Endothelial cell of umbilical vein (primary cell): ENCODE data around the gene TRMT6. TPM values are rescaled to one million over a fixed set of nuclear protein-coding genes. Genes with fewer than 3 reads are reported as not detected.

ENCODE experiments used
- BruUV-seq: library from RNA; stranded (reverse); fragments of 400-500 nt; replicated peaks from 2 replicates; lab custom pipeline; 2021; lab: Mats Ljungman, UMichigan
- CTCF ChIA-PET: fragments of 300-600, 350-600 bp; sonication (Branson Sonifier 250); formaldehyde crosslinking; loops from one replicate; lab custom pipeline; 2021; ENCODE audit warnings: antibody characterized with exemption, inconsistent platforms; lab: Charles Lee
- POLR2A ChIA-PET: fragments of 300-600, 350-600 bp; sonication (Branson Sonifier 250); formaldehyde crosslinking; loops from one replicate; lab custom pipeline; 2021; ENCODE audit warnings: antibody characterized with exemption, inconsistent platforms; lab: Charles Lee
- DNase-seq: peaks from one replicate; pipeline ENCODE4 v3.0.0-alpha.2; 2011; ENCODE audit warnings: low read depth, low spot score
- FAIRE-seq: peaks from 2 replicates; lab custom pipeline; 2011; peaks lifted over from hg19 to GRCh38; lab: Jason Lieb, UNC
- H2AFZ ChIP-seq: 2 replicates; pipeline ENCODE4 v1.6.0; 2012; ENCODE audit warnings: low read depth, low read length, control low read depth, inconsistent platforms
- H3K27ac ChIP-seq: 2 replicates; pipeline ENCODE4 v1.5.1; 2011; ENCODE audit warnings: low read depth, mild to moderate bottlenecking, control low read depth, low read length, moderate library complexity; ENCODE audit not compliant: insufficient read depth
- H3K27me3 ChIP-seq, 2 experiments: 2 replicates each; pipeline versions ENCODE4 v1.6.0 to v1.6.1; 2011; ENCODE audit warnings: low read length in 2 of 2, mixed read lengths in 1 of 2; ENCODE audit not compliant: control insufficient read depth in 2 of 2, insufficient read depth in 2 of 2
- H3K36me3 ChIP-seq, 2 experiments: 2 replicates in 1 of 2; 3 replicates in 1 of 2; pipeline ENCODE4 v1.5.1; 2011; ENCODE audit warnings: low read length in 2 of 2, mild to moderate bottlenecking in 1 of 2, moderate library complexity in 1 of 2; ENCODE audit not compliant: control insufficient read depth in 2 of 2, insufficient read depth in 2 of 2; ENCODE audit errors: extremely low read depth in 1 of 2
- H3K4me1 ChIP-seq: 3 replicates; pipeline ENCODE4 v1.5.1; 2011; ENCODE audit warnings: mild to moderate bottlenecking, low read length; ENCODE audit not compliant: control insufficient read depth, insufficient read depth; ENCODE audit errors: extremely low read depth
- H3K4me2 ChIP-seq: 2 replicates; pipeline ENCODE4 v1.6.1; 2011; ENCODE audit warnings: low read length, control low read depth, mixed read lengths; ENCODE audit not compliant: insufficient read depth
- H3K4me3 ChIP-seq, 3 experiments: fragments of 200-600 bp in 1 of 3; sonication (generic), shearing (Covaris generic) in 1 of 3; replicated peaks in 1 of 3; 2 replicates each; pipeline ENCODE4 v1.5.1; 2011 to 2016; ENCODE audit warnings: control low read depth in 3 of 3, low read length in 3 of 3, mild to moderate bottlenecking in 2 of 3, inconsistent platforms in 1 of 3, low read depth in 1 of 3, moderate library complexity in 1 of 3; ENCODE audit not compliant: insufficient read depth in 1 of 3
- H3K79me2 ChIP-seq: 2 replicates; pipeline ENCODE4 v1.6.0; 2012; ENCODE audit warnings: low read length, inconsistent platforms; ENCODE audit not compliant: control insufficient read depth, insufficient read depth
- H3K9ac ChIP-seq: replicated peaks from 2 replicates; pipeline ENCODE3; 2011; ENCODE audit warnings: low read length, control low read depth; ENCODE audit not compliant: insufficient read depth; ENCODE audit errors: extremely low read depth
- H3K9me1 ChIP-seq: replicated peaks from 3 replicates; pipeline ENCODE4 v1.6.0; 2011; ENCODE audit warnings: mild to moderate bottlenecking, low read length; ENCODE audit not compliant: control insufficient read depth, insufficient read depth; ENCODE audit errors: extremely low read depth
- H3K9me3 ChIP-seq: replicated peaks from 2 replicates; pipeline ENCODE4 v1.5.1; 2012; ENCODE audit warnings: low read length, inconsistent platforms; ENCODE audit not compliant: control insufficient read depth, insufficient read depth
- H4K20me1 ChIP-seq: replicated peaks from 2 replicates; pipeline ENCODE3; 2011; ENCODE audit warnings: mild to moderate bottlenecking, low read length; ENCODE audit not compliant: control insufficient read depth, insufficient read depth; ENCODE audit errors: extremely low read depth
- EZH2 ChIP-seq: IDR thresholded peaks from 2 replicates; pipeline ENCODE4 v1.6.1; 2012; ENCODE audit warnings: borderline replicate concordance, low read depth, mild to moderate bottlenecking, moderate library complexity, low read length, inconsistent platforms; ENCODE audit not compliant: severe bottlenecking
- FOS ChIP-seq: IDR thresholded peaks from 2 replicates; pipeline ENCODE4 v1.6.1; 2011; ENCODE audit warnings: mild to moderate bottlenecking, low read length, moderate library complexity, borderline replicate concordance; ENCODE audit not compliant: insufficient read depth
- GATA2 ChIP-seq: IDR thresholded peaks from 2 replicates; pipeline ENCODE4 v1.7.0; 2011; ENCODE audit warnings: low read depth, mild to moderate bottlenecking, moderate library complexity, mixed read lengths, low read length; ENCODE audit not compliant: insufficient read length, insufficient read depth
- JUN ChIP-seq: IDR thresholded peaks from 2 replicates; pipeline ENCODE4 v1.6.1; 2011; ENCODE audit warnings: borderline replicate concordance, low read depth; ENCODE audit not compliant: insufficient read length, insufficient read depth
- MYC ChIP-seq: IDR thresholded peaks from one replicate; pipeline ENCODE4 v1.6.1; 2011; ENCODE audit warnings: mild to moderate bottlenecking, low read depth, low read length
- POLR2A ChIP-seq: IDR thresholded peaks from 2 replicates; pipeline ENCODE4 v1.6.1; 2012; ENCODE audit warnings: low read depth, mild to moderate bottlenecking, control low read depth, low read length
- POLR2AphosphoS5 ChIP-seq: IDR thresholded peaks from 2 replicates; pipeline ENCODE4 v1.6.1; 2012; ENCODE audit warnings: low read depth, mild to moderate bottlenecking, control low read depth, low read length, moderate library complexity; ENCODE audit not compliant: insufficient read depth
- dilution Hi-C: fragments of 300-500 bp; cut with MboI; formaldehyde crosslinking; loops from one replicate; pipeline ENCODE4 v1.15.0; 2019; ENCODE audit warnings: low sequenced_read_pairs; ENCODE audit not compliant: extremely low pct_ligation_motif_present
- intact Hi-C: fragments of 100-400 bp; cut with micrococcal nuclease; formaldehyde crosslinking; loops from one replicate; pipeline ENCODE4 v1.10.0; 2022
- polyA plus RNA-seq, 4 experiments: library from polyadenylated mRNA; depleted of rRNA in 3 of 4; stranded (reverse) in 3 of 4; unstranded in 1 of 4; fragments of >200 nt; gene quantifications; 2 replicates each; pipeline versions ENCODE4 v1.2.1 to v1.2.3, GENCODE V29; 2011 to 2012; ENCODE audit warnings: missing spikeins in 1 of 4
- total RNA-seq: library from RNA; stranded (reverse); gene quantifications from 2 replicates; pipeline ENCODE4 v1.2.3, GENCODE V29; 2021
- TF ChIP-seq, protein P1 (sequence below), 2 donors: IDR thresholded peaks; 1 replicate in 1 of 2; 2 replicates in 1 of 2; pipeline ENCODE4 v1.5.1; 2011; ENCODE audit warnings: low read length in 2 of 2, mild to moderate bottlenecking in 2 of 2, moderate library complexity in 2 of 2, control low read depth in 1 of 2, inconsistent platforms in 1 of 2, low read depth in 1 of 2; ENCODE audit not compliant: insufficient read depth in 1 of 2; ENCODE audit errors: extremely low read depth in 1 of 2
- TF ChIP-seq, protein P2 (sequence below): IDR thresholded peaks from 2 replicates; pipeline ENCODE4 v1.6.1; 2011; ENCODE audit not compliant: insufficient read depth, insufficient read length

The TRMT6 gene
- total and polyA plus RNA-seq, 2 donors (not counting 3 experiments of a cell fraction or from before 2014, with no cell fraction given) = 4.1 to 12.0 TPM

DNA sequence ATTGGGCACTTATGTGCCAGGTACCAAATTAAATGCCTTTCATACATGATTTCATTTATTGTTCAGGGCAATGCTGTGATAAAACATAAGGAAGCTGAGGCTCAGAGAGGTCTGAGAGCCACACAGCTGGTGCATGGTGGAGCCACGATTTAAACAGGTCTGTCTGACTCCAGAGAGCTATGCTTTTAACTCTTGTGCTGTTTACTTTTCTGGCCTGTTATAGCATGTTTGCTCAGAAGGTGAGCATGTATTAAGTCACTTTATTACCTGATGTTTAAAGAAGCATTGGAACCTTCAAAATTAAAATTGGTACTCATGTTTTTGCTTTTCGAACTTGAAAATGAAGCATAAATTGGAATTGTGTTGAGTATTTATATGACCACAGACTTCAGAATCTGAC is 26.9 kb upstream of the TRMT6 start:
- no peak overlapping the region for H3K4me2 ChIP-seq
- ChIA-PET CTCF (interaction anchor here (1.4 to 2.1 kb wide), 2 partner anchors 9 to 448 kb away, joined by 4 to 5 read pairs; no protein-coding TSS in a partner anchor), POLR2A (no interaction called here)
- DNase-seq = no peak
- dilution Hi-C loops = no loop called here
- no peaks in the 10 kb centered on the region for H3K9me1 ChIP-seq
- H3K27me3 ChIP-seq = no peaks in the 10 kb centered on the region
- no peak overlapping the region for H2AFZ ChIP-seq
- H3K9me3 ChIP-seq = no peaks in the 10 kb centered on the region
- H3K27ac ChIP-seq = no peak overlapping the region
- TF ChIP-seq, protein P1, sequence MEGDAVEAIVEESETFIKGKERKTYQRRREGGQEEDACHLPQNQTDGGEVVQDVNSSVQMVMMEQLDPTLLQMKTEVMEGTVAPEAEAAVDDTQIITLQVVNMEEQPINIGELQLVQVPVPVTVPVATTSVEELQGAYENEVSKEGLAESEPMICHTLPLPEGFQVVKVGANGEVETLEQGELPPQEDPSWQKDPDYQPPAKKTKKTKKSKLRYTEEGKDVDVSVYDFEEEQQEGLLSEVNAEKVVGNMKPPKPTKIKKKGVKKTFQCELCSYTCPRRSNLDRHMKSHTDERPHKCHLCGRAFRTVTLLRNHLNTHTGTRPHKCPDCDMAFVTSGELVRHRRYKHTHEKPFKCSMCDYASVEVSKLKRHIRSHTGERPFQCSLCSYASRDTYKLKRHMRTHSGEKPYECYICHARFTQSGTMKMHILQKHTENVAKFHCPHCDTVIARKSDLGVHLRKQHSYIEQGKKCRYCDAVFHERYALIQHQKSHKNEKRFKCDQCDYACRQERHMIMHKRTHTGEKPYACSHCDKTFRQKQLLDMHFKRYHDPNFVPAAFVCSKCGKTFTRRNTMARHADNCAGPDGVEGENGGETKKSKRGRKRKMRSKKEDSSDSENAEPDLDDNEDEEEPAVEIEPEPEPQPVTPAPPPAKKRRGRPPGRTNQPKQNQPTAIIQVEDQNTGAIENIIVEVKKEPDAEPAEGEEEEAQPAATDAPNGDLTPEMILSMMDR (IDR thresholded peaks at IDR 0.05; ENCODE audit: extremely low read depth in 1 of 2, insufficient read depth in 1 of 2, low read depth in 1 of 2, low read length in 2 of 2) = no peak
- TF ChIP-seq POLR2AphosphoS5 (no peak), JUN (no peak), FOS (no peak), GATA2 (no peak), EZH2 (no peak), POLR2A (no peak), MYC (no peak)
- TF ChIP-seq, protein P2, sequence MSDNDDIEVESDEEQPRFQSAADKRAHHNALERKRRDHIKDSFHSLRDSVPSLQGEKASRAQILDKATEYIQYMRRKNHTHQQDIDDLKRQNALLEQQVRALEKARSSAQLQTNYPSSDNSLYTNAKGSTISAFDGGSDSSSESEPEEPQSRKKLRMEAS = no peak
- no peak overlapping the region for H3K4me3 ChIP-seq
- intact Hi-C loops = no loop called here
- peaks cover 0 to 4% of the 10 kb centered on the region in 2 experiments for H3K36me3 ChIP-seq
- H3K79me2 ChIP-seq = no peaks in the 10 kb centered on the region
- H4K20me1 ChIP-seq = no peaks in the 10 kb centered on the region
- no peak overlapping the region for H3K9ac ChIP-seq
- BruUV-seq = no TSS peak
- H3K4me1 ChIP-seq = no peaks in the 10 kb centered on the region
- FAIRE-seq = no peak
